Measurements from ENCODE around the gene G2E3. TPM values are rescaled to one million over a fixed set of nuclear protein-coding genes. Genes with fewer than 3 reads are reported as not detected.
A peak's percentile ranks its signal among the peaks of the same experiment; 100 is the strongest.
"Not testable (repeated sequence)": the region's sequence is repeated elsewhere in the genome, so short reads cannot be mapped to it uniquely, and the experiment has no call there.

G2E3 gene
- total RNA-seq, 1 donor = 11.9 TPM

- Histone ChIP-seq H2AFZ (ENCODE audit: low read length) (no peak overlapping the region), H3K79me2 (ENCODE audit: insufficient read depth, low read length) (no peaks in the 10 kb centered on the region)
Observed at GRCh38 chr14:30541318-30541717, 17.6 kb upstream of the G2E3 start.

GRCh38 chr14:30546735-30547134 lies 12.2 kb upstream of the G2E3 start:
- not testable (repeated sequence) for H3K4me1 ChIP-seq (ENCODE audit: insufficient read depth, low read length); H3K9me3 ChIP-seq (ENCODE audit: low read depth, low read length); H3K36me3 ChIP-seq (ENCODE audit: insufficient read depth, low read length); H4K20me1 ChIP-seq (ENCODE audit: insufficient read depth, low read length); H3K79me2 ChIP-seq (ENCODE audit: insufficient read depth, low read length); DNase-seq (ENCODE audit: insufficient read length, low spot score, missing footprints); H3K4me3 ChIP-seq (ENCODE audit: insufficient read depth, low read length); H3K4me2 ChIP-seq (ENCODE audit: insufficient read depth, low read length); H3K27me3 ChIP-seq (ENCODE audit: insufficient read depth, low read length); H3K27ac ChIP-seq (ENCODE audit: low read depth, low read length); H2AFZ ChIP-seq (ENCODE audit: low read length)

More at GRCh38 chr14:30541318-30541717, 17.6 kb upstream of the G2E3 start:
- Histone ChIP-seq H3K36me3 (ENCODE audit: insufficient read depth, low read length) (no peaks in the 10 kb centered on the region), H3K27ac (ENCODE audit: low read depth, low read length) (no peak overlapping the region), H3K4me3 (ENCODE audit: insufficient read depth, low read length) (no peak overlapping the region), H3K9me3 (ENCODE audit: low read depth, low read length) (no peaks in the 10 kb centered on the region), H3K4me2 (ENCODE audit: insufficient read depth, low read length) (no peak overlapping the region), H3K4me1 (ENCODE audit: insufficient read depth, low read length) (no peaks in the 10 kb centered on the region), H3K27me3 (ENCODE audit: insufficient read depth, low read length) (peaks cover 2% of the 10 kb centered on the region), H4K20me1 (ENCODE audit: insufficient read depth, low read length) (no peaks in the 10 kb centered on the region)
- TF ChIP-seq, protein P1, sequence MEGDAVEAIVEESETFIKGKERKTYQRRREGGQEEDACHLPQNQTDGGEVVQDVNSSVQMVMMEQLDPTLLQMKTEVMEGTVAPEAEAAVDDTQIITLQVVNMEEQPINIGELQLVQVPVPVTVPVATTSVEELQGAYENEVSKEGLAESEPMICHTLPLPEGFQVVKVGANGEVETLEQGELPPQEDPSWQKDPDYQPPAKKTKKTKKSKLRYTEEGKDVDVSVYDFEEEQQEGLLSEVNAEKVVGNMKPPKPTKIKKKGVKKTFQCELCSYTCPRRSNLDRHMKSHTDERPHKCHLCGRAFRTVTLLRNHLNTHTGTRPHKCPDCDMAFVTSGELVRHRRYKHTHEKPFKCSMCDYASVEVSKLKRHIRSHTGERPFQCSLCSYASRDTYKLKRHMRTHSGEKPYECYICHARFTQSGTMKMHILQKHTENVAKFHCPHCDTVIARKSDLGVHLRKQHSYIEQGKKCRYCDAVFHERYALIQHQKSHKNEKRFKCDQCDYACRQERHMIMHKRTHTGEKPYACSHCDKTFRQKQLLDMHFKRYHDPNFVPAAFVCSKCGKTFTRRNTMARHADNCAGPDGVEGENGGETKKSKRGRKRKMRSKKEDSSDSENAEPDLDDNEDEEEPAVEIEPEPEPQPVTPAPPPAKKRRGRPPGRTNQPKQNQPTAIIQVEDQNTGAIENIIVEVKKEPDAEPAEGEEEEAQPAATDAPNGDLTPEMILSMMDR (IDR thresholded peaks at IDR 0.05; ENCODE audit: extremely low read depth, low read depth, low read length) = no peak
- no peak for DNase-seq (ENCODE audit: insufficient read length, low spot score, missing footprints)

- H3K36me3 ChIP-seq (ENCODE audit: insufficient read depth, low read length) = no peaks in the 10 kb centered on the region
Observed at GRCh38 chr14:30547388-30548048, 11.4 kb upstream of the G2E3 start.

GRCh38 chr14:30550335-30550734 lies 8.6 kb upstream of the G2E3 start:
- DNase-seq (ENCODE audit: insufficient read length, low spot score, missing footprints) = peak; percentile 37
- peaks cover 16% of the 10 kb centered on the region for H3K4me1 ChIP-seq (ENCODE audit: insufficient read depth, low read length)
- H3K27me3 ChIP-seq (ENCODE audit: insufficient read depth, low read length) = no peaks in the 10 kb centered on the region
- no peak overlapping the region for H3K4me2 ChIP-seq (ENCODE audit: insufficient read depth, low read length)
- no peaks in the 10 kb centered on the region for H4K20me1 ChIP-seq (ENCODE audit: insufficient read depth, low read length)
- no peaks in the 10 kb centered on the region for H3K9me3 ChIP-seq (ENCODE audit: low read depth, low read length)
- no peak overlapping the region for H3K27ac ChIP-seq (ENCODE audit: low read depth, low read length)
- TF ChIP-seq, protein P1 (IDR thresholded peaks at IDR 0.05; ENCODE audit: extremely low read depth, low read depth, low read length) = no peak
- H3K4me3 ChIP-seq (ENCODE audit: insufficient read depth, low read length) = no peak overlapping the region
- H3K79me2 ChIP-seq (ENCODE audit: insufficient read depth, low read length) = no peaks in the 10 kb centered on the region
- H3K36me3 ChIP-seq (ENCODE audit: insufficient read depth, low read length) = no peaks in the 10 kb centered on the region
- H2AFZ ChIP-seq (ENCODE audit: low read length) = no peak overlapping the region

More at GRCh38 chr14:30547388-30548048, 11.4 kb upstream of the G2E3 start:
- Histone ChIP-seq H4K20me1 (ENCODE audit: insufficient read depth, low read length) (no peaks in the 10 kb centered on the region), H3K27me3 (ENCODE audit: insufficient read depth, low read length) (no peaks in the 10 kb centered on the region), H3K9me3 (ENCODE audit: low read depth, low read length) (no peaks in the 10 kb centered on the region), H3K27ac (ENCODE audit: low read depth, low read length) (no peak overlapping the region), H3K4me1 (ENCODE audit: insufficient read depth, low read length) (peaks cover 5% of the 10 kb centered on the region), H3K4me2 (ENCODE audit: insufficient read depth, low read length) (no peak overlapping the region), H2AFZ (ENCODE audit: low read length) (no peak overlapping the region), H3K4me3 (ENCODE audit: insufficient read depth, low read length) (no peak overlapping the region), H3K79me2 (ENCODE audit: insufficient read depth, low read length) (no peaks in the 10 kb centered on the region)
- no peak for DNase-seq (ENCODE audit: insufficient read length, low spot score, missing footprints)
- TF ChIP-seq, protein P1 (IDR thresholded peaks at IDR 0.05; ENCODE audit: extremely low read depth, low read depth, low read length) = no peak

All from osteoblast (primary cell).